Uterus (tissue), 4 donors: ENCODE results near the gene PPP1R16B. TPM values are rescaled to one million over a fixed set of nuclear protein-coding genes. Genes with fewer than 3 reads are reported as not detected.

ENCODE experiments used
- DNase-seq, 2 donors: peaks; one replicate each; pipeline ENCODE4 v3.0.0-alpha.2; 2019 to 2020
- H3K27ac ChIP-seq, 2 donors: fragments of 200-600 bp; sonication (generic); 1 replicate in 1 of 2; 2 replicates in 1 of 2; pipeline ENCODE4 v1.5.1; 2016 to 2018
- H3K27me3 ChIP-seq, 2 donors: fragments of 200-600 bp; sonication (generic); one replicate each; pipeline ENCODE4 v1.5.1; 2018 to 2019; ENCODE audit warnings: control low read depth in 1 of 2
- H3K36me3 ChIP-seq, 2 donors: fragments of 200-600 bp; sonication (generic); one replicate each; pipeline ENCODE4 v1.5.1; 2019; ENCODE audit warnings: control low read depth in 1 of 2
- H3K4me1 ChIP-seq, 2 donors: fragments of 200-600 bp; sonication (generic); one replicate each; pipeline ENCODE4 v1.5.1; 2018 to 2019; ENCODE audit warnings: control low read depth in 1 of 2
- H3K4me3 ChIP-seq, 2 donors: fragments of 200-600 bp; sonication (generic); 1 replicate in 1 of 2; 2 replicates in 1 of 2; pipeline ENCODE4 v1.5.1; 2018 to 2019; ENCODE audit warnings: mild to moderate bottlenecking in 1 of 2
- H3K9me3 ChIP-seq, 2 donors: fragments of 200-600 bp; sonication (generic); one replicate each; pipeline ENCODE4 v1.5.1; 2019; ENCODE audit warnings: control low read depth in 1 of 2
- CTCF ChIP-seq, 4 experiments: fragments of 200-600 bp in 2 of 4; fragments of 450-650 bp in 2 of 4; sonication (generic) in 2 of 4; IDR thresholded peaks; one replicate each; pipeline ENCODE4 v1.5.1; 2016 to 2019; ENCODE audit warnings: antibody characterized with exemption in 4 of 4, mild to moderate bottlenecking in 2 of 4, moderate library complexity in 1 of 4
- POLR2A ChIP-seq, 2 donors: fragments of 450-650 bp; IDR thresholded peaks; one replicate each; pipeline ENCODE4 v1.6.1; 2016; ENCODE audit warnings: antibody characterized with exemption in 2 of 2, mild to moderate bottlenecking in 1 of 2, moderate library complexity in 1 of 2
- intact Hi-C: fragments of 100-400 bp; cut with DNase I; formaldehyde crosslinking; loops from one replicate; pipeline ENCODE4 v1.15.1; 2023; ENCODE audit warnings: low total_unique reads
- total RNA-seq, 4 donors: library from RNA; depleted of rRNA in 3 of 4; stranded (reverse); fragments of >200 nt in 3 of 4; gene quantifications; one replicate each; pipeline versions ENCODE4 v1.1.0 to v1.2.4, GENCODE V29; 2014 to 2023
- donor health status: DM: yes; HTN: yes; CAD: no.

PPP1R16B gene
- total RNA-seq, 4 donors from 2014 or later = 7.6 to 15.8 (median 12.5) TPM

- H3K27ac ChIP-seq = no peak overlapping the region
- H3K9me3 ChIP-seq = no peaks in the 10 kb centered on the region
- H3K36me3 ChIP-seq = no peaks in the 10 kb centered on the region
- H3K4me1 ChIP-seq = peaks cover 0 to 3% of the 10 kb centered on the region in 2 donors
- intact Hi-C loops = loop anchor here (10.0 kb wide), 1 partner anchor 85 kb away; the partner anchor contains the start of gene PPP1R16B
- DNase-seq = no peak
- no peak overlapping the region for H3K4me3 ChIP-seq
- TF ChIP-seq POLR2A (IDR thresholded peaks at IDR 0.05) (no peak), CTCF (IDR thresholded peaks at IDR 0.05) (no peak)
- H3K27me3 ChIP-seq = no peaks in the 10 kb centered on the region
These were observed 84.4 kb downstream of the PPP1R16B start for GRCh38 chr20:38889792-38890496.

- Histone ChIP-seq H3K9me3 (no peaks in the 10 kb centered on the region), H3K27ac (no peak overlapping the region), H3K36me3 (no peaks in the 10 kb centered on the region), H3K27me3 (no peaks in the 10 kb centered on the region), H3K4me3 (no peak overlapping the region), H3K4me1 (peaks cover 0 to 3% of the 10 kb centered on the region in 2 donors)
- DNase-seq = no peak
- intact Hi-C loops = loop anchor here (10.0 kb wide), 1 partner anchor 86 kb away; the partner anchor contains the start of gene PPP1R16B
- TF ChIP-seq POLR2A (IDR thresholded peaks at IDR 0.05) (no peak), CTCF (IDR thresholded peaks at IDR 0.05) (no peak)
These were observed 85.0 kb downstream of the PPP1R16B start for GRCh38 chr20:38890497-38890818.

GRCh38 chr20:38892091-38892981, 86.8 kb downstream of the PPP1R16B start:
- Histone ChIP-seq H3K9me3 (no peaks in the 10 kb centered on the region), H3K4me1 (peaks cover 0 to 3% of the 10 kb centered on the region in 2 donors), H3K36me3 (no peaks in the 10 kb centered on the region), H3K4me3 (no peak overlapping the region), H3K27me3 (no peaks in the 10 kb centered on the region), H3K27ac (no peak overlapping the region)
- no peak for DNase-seq
- intact Hi-C loops = loop anchor here (10.0 kb wide), 1 partner anchor 88 kb away; the partner anchor contains the start of gene PPP1R16B
- TF ChIP-seq POLR2A (IDR thresholded peaks at IDR 0.05) (no peak), CTCF (IDR thresholded peaks at IDR 0.05) (no peak)

GRCh38 chr20:38893056-38893564, 87.6 kb downstream of the PPP1R16B start:
- Histone ChIP-seq H3K27ac (no peak overlapping the region), H3K9me3 (no peaks in the 10 kb centered on the region), H3K4me3 (no peak overlapping the region), H3K4me1 (peaks cover 0 to 3% of the 10 kb centered on the region in 2 donors), H3K36me3 (no peaks in the 10 kb centered on the region), H3K27me3 (no peaks in the 10 kb centered on the region)
- TF ChIP-seq POLR2A (IDR thresholded peaks at IDR 0.05) = no peak
- no peak for TF ChIP-seq CTCF (IDR thresholded peaks at IDR 0.05)
- no peak for DNase-seq
- intact Hi-C loops = loop anchor here (10.0 kb wide), 1 partner anchor 88 kb away; the partner anchor contains the start of gene PPP1R16B
